DND-41 (cell line): ENCODE measurements around the gene YIPF1.

Source experiments
- EZH2 ChIP-seq: IDR thresholded peaks from 3 replicates; pipeline ENCODE4 v1.6.1; 2012; ENCODE audit warnings: borderline replicate concordance, low read depth, mild to moderate bottlenecking, moderate library complexity, low read length, inconsistent platforms; ENCODE audit not compliant: severe bottlenecking
- TF ChIP-seq, protein P1 (sequence below): IDR thresholded peaks from 2 replicates; pipeline ENCODE4 v1.5.1; 2012; ENCODE audit warnings: borderline replicate concordance, low read length, moderate library complexity, mild to moderate bottlenecking; ENCODE audit not compliant: poor library complexity, severe bottlenecking; ENCODE audit errors: extremely low read depth

DNA sequence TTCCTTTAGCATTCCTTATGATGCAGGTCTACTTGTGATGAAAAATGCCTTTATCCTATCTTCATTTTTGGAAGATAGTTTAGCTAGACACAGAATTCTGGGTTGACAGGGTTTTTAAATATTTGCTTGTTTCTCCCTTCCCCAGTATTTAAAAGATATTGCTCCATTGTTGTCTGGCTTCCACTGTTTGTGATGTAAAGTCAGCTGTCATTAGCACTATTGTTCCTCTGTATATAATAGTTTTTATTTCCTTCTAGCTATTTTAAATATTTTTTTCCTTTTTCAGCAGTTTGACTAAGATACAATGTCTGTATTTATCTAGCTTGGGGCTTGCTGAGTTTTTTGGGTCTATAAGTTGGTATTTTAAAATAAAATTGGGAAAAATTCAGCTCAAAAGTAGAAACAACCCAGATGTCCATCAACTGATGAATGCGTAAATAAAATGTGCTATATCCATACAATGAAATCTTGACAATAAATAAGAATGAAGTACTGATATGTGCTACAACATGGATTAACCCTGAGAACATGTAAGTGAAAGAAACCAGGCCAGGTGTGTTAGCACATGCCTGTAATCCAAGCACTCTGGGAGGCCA, 44.7 kb upstream of the YIPF1 start:
- no peak for TF ChIP-seq EZH2
- TF ChIP-seq, protein P1, sequence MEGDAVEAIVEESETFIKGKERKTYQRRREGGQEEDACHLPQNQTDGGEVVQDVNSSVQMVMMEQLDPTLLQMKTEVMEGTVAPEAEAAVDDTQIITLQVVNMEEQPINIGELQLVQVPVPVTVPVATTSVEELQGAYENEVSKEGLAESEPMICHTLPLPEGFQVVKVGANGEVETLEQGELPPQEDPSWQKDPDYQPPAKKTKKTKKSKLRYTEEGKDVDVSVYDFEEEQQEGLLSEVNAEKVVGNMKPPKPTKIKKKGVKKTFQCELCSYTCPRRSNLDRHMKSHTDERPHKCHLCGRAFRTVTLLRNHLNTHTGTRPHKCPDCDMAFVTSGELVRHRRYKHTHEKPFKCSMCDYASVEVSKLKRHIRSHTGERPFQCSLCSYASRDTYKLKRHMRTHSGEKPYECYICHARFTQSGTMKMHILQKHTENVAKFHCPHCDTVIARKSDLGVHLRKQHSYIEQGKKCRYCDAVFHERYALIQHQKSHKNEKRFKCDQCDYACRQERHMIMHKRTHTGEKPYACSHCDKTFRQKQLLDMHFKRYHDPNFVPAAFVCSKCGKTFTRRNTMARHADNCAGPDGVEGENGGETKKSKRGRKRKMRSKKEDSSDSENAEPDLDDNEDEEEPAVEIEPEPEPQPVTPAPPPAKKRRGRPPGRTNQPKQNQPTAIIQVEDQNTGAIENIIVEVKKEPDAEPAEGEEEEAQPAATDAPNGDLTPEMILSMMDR = no peak
